AG09309 (cell line): ENCODE measurements around the gene RTP3.
A peak's percentile ranks its signal among the peaks of the same experiment; 100 is the strongest.

Experiments used
- DNase-seq: peaks from one replicate; pipeline ENCODE4 v3.0.0-alpha.2; 2010; ENCODE audit warnings: low read depth
- H3K4me3 ChIP-seq: 2 replicates; pipeline ENCODE4 v1.5.1; 2011; ENCODE audit warnings: mild to moderate bottlenecking, low read depth, low read length, moderate library complexity; ENCODE audit not compliant: control insufficient read depth
- TF ChIP-seq, protein P1 (sequence below): IDR thresholded peaks from 2 replicates; pipeline ENCODE4 v1.5.1; 2011; ENCODE audit warnings: mild to moderate bottlenecking, low read depth, low read length, inconsistent platforms; ENCODE audit not compliant: insufficient read depth, control insufficient read depth; ENCODE audit errors: missing control alignments

The RTP3 gene

DNA sequence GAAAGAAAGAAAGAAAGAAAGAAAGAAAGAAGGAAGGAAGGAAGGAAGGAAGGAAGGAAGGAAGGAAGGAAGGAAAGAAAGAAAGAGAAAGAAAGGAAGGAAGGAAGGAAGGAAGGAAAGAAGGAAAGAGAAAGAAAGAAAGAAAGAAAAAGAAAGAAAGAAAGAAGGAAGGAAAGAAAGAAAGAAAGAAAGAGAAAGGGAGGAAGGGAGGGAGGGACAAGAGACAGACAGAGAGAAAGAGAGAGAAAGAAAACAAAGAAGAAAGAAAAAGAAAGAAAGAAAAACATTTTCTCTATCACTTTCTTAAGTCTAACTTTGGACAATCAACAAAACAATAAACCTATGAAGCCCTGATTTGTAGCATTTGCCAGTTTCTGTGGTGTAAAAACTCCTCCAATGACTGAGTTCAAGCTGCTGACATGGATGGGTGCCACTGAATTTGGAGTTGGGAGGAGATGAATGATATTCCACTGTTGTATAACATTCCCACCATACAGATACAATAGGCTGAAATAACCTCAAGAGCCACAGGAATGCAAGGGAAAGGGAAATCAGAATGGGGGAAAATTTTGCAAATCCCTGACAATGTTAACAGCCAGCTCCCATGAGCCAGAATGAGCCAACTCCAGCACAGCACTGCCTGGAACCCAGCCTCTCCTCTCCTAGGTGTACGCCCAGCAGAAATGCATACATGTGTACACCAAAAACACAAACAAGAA, 15.0 kb upstream of the RTP3 start:
- no peak overlapping the region for H3K4me3 ChIP-seq
- DNase-seq = peak; percentile 49
- TF ChIP-seq, protein P1, sequence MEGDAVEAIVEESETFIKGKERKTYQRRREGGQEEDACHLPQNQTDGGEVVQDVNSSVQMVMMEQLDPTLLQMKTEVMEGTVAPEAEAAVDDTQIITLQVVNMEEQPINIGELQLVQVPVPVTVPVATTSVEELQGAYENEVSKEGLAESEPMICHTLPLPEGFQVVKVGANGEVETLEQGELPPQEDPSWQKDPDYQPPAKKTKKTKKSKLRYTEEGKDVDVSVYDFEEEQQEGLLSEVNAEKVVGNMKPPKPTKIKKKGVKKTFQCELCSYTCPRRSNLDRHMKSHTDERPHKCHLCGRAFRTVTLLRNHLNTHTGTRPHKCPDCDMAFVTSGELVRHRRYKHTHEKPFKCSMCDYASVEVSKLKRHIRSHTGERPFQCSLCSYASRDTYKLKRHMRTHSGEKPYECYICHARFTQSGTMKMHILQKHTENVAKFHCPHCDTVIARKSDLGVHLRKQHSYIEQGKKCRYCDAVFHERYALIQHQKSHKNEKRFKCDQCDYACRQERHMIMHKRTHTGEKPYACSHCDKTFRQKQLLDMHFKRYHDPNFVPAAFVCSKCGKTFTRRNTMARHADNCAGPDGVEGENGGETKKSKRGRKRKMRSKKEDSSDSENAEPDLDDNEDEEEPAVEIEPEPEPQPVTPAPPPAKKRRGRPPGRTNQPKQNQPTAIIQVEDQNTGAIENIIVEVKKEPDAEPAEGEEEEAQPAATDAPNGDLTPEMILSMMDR = no peak

DNA sequence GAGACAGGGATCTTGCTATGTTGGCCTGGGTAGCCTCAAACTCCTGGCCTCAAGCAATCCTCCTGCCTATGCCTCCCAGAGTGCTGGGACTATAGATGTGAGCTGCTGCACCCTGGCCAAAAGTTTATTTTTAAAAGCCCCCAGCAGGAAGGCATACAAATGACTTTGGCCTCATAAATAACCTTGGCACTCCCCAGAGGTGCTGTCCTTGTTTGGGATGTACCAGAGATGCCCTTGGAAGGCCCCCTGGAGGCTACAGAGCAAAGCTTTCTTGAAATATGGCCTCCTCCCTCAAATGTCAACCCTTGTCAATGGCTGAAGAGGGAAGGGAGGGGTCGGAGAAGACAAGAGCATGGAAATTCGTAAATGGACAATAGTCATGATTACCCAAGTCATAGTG, 14.0 kb upstream of the RTP3 start:
- no peak for DNase-seq
- TF ChIP-seq, protein P1 = no peak
- no peak overlapping the region for H3K4me3 ChIP-seq

DNA sequence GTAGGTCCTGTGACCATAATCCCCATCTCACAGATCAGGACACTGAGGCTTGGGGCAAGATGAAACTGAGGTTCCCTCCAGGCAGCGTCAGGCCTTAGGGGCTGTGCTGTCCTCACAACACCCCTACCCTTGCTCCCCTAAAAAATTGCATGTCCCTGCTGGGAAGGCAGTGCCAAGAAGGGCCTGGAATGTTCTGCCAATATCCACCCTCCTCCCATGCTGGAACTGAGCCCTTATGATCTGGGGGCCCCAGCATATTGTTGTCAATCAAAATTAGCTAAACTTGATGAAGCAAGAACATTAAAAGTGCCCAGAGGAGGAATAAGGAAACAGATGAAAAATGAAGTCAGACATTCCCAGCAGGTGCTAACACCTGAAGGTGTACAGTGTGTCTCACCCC, 13.4 kb upstream of the RTP3 start:
- no peak overlapping the region for H3K4me3 ChIP-seq
- DNase-seq = no peak
- TF ChIP-seq, protein P1 = no peak

DNA sequence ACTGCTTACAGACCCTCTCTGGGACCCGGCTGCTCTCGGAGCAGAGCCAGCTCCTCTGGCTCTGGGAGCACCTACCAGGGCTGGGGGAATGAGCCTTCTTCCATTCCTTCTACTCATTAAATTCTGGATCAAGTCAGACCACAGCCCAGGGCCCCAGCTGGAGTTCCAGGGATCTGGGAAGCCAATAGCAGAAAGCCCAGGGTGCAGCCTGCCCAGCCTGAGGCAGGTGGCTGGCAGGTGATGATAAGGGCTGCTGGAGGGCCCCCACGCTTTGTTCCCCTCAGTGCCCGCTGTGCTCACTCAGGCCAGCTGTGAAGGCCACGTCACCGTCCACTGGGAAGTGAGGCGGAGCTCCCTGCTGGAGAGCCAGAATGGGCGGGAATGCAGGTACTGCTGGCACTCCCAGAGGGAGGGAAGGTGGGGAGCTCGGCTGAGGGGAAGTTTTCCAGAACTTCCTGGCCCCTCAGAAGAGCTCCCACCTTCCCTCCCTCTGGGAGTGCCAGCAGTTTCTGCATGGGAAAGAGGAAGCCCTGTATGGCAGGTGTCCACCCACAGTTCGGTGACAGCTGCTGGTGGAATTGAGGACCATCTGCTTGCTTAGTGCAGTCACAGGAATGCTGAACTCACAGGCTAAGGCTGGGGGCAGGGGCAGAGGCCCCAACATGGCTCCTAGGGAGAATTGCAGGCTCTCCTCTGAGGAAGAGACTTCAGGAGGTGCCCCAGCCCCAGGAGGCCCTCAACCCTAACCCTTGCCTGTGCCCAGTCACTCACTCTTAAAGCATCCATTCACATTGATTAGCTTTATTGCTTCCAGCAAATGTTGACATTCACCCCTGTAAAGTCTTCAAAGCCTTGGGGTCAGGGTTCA, 12.6 kb upstream of the RTP3 start:
- H3K4me3 ChIP-seq = no peak overlapping the region
- TF ChIP-seq, protein P1 = no peak
- no peak for DNase-seq

DNA sequence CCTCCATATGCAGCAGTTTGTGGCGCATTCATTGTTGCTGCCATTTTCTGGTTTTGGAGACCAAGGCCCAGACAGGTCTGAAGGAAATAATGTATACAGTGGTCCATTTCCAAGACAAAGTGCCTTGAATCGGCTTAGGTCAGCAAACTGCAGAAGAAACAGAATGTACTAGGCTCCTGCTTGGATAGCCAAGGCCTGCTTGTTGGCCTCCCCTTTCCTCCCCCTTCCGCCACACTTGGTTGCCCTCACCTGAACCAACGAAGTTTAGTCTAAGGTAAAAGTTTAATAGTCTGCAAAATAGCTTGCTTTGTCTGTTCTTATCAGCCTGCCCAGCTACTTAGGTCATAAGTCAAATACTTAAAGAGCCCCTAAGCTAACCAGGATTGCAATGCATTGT, 12.0 kb upstream of the RTP3 start:
- no peak for DNase-seq
- no peak overlapping the region for H3K4me3 ChIP-seq
- TF ChIP-seq, protein P1 = no peak

DNA sequence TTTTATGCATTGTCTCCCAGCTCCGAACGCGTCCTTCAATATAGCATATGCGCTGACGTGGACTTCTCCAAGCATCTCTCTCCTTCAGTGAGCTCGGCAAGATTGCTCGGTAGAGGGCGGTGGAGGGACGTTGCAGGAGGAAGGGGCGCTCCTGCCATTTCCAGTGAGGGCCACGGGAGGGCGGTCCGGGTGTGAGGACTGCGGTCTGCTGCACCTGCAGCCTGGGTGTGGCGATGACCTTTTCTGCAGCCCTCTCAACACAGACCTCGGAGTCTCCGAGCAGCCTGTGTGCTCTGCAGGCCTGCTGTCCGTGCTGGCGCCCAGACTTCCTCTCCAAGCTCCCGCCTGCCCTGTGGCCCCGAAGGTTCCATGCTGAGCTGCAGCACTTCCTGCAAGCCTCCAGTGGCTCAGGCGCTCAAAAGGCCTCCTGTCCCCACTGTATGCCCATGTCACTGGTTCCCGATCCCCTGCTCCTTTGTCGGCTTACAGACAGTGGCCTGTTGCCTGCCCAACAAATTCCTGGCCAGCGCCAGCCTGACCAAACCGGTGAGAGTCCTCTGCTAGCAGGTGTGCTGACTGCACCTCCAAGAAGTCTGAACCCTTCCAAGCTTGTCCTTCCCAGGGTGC, 8.9 kb upstream of the RTP3 start:
- no peak overlapping the region for H3K4me3 ChIP-seq
- peak; percentile 55 for DNase-seq
- TF ChIP-seq, protein P1 = peak; percentile 100
